Kidney (tissue), 14 donors: ENCODE results near the gene NUDT16. TPM values are rescaled to one million over a fixed set of nuclear protein-coding genes. Genes with fewer than 3 reads are reported as not detected.
A peak's percentile ranks its signal among the peaks of the same experiment; 100 is the strongest.
"Not testable (repeated sequence)": the region's sequence is repeated elsewhere in the genome, so short reads cannot be mapped to it uniquely, and the experiment has no call there.

ENCODE experiments used
- DNase-seq, 5 donors: peaks; one replicate each; pipeline ENCODE4 v3.0.0-alpha.2; 2013 to 2020
- FAIRE-seq: peaks from 2 replicates; lab custom pipeline; 2012; peaks lifted over from hg19 to GRCh38; lab: Jason Lieb, UNC
- H3K27ac ChIP-seq, 2 donors: one replicate each; pipeline ENCODE4 v1.7.0; 2013; ENCODE audit warnings: low read depth in 2 of 2, low read length in 2 of 2, inconsistent platforms in 1 of 2
- H3K27me3 ChIP-seq: one replicate; pipeline ENCODE4 v1.7.1; 2013; ENCODE audit warnings: low read length, inconsistent platforms; ENCODE audit not compliant: control insufficient read depth, insufficient read depth
- H3K36me3 ChIP-seq, 3 donors: one replicate each; pipeline versions ENCODE4 v1.7.0 to v1.7.1; 2013; ENCODE audit warnings: low read length in 3 of 3, control low read depth in 1 of 3, inconsistent platforms in 1 of 3; ENCODE audit not compliant: insufficient read depth in 3 of 3, control insufficient read depth in 2 of 3
- H3K4me1 ChIP-seq, 3 donors: one replicate each; pipeline versions ENCODE4 v1.7.0 to v1.7.1; 2013; ENCODE audit warnings: low read length in 3 of 3, inconsistent platforms in 1 of 3, low read depth in 1 of 3; ENCODE audit not compliant: control insufficient read depth in 2 of 3, insufficient read depth in 2 of 3
- H3K4me3 ChIP-seq, 3 donors: one replicate each; pipeline versions ENCODE4 v1.7.0 to v1.8.1; 2013; ENCODE audit warnings: low read length in 3 of 3, control low read depth in 1 of 3, inconsistent platforms in 1 of 3
- H3K9ac ChIP-seq, 3 donors: one replicate each; pipeline versions ENCODE4 v1.7.0 to v1.7.1; 2013; ENCODE audit warnings: low read length in 3 of 3, control low read depth in 1 of 3, inconsistent platforms in 1 of 3
- H3K9me3 ChIP-seq, 3 donors: one replicate each; pipeline versions ENCODE4 v1.7.0 to v1.7.1; 2013; ENCODE audit warnings: low read length in 3 of 3, control low read depth in 1 of 3, inconsistent platforms in 1 of 3; ENCODE audit not compliant: control insufficient read depth in 2 of 3, insufficient read depth in 1 of 3
- CTCF ChIP-seq: IDR thresholded peaks from 3 replicates; pipeline ENCODE4 v1.5.1; 2012; ENCODE audit warnings: mild to moderate bottlenecking, moderate library complexity, borderline replicate concordance; ENCODE audit not compliant: insufficient read depth; ENCODE audit errors: extremely low read depth
- intact Hi-C: fragments of 100-400 bp; cut with DNase I; formaldehyde crosslinking; loops from one replicate; pipeline ENCODE4 v1.11.1; 2022
- polyA plus RNA-seq: library from polyadenylated mRNA; stranded (reverse); fragments of 350-450 nt; fragmentation: Illumina TruSeq; extraction: RNeasy Lipid Tissue Mini Kit (QIAGEN cat#74804); gene quantifications from one replicate; pipeline ENCODE4 v1.2.3, GENCODE V29; 2014; ENCODE audit warnings: low read depth, low replicate concordance; ENCODE audit not compliant: insufficient read depth
- total RNA-seq: library from RNA; stranded (reverse); fragmentation: NEBNext Ultra II Directional; extraction: Animal tissue kit (Norgen Biotek cat#: 25700); gene quantifications from one replicate; pipeline ENCODE4 v1.2.1, GENCODE V29; 2021
- donor health status: control.
- donor health status: control.
- donor health status: control.
- donor health status: control.
- donor health status: control.
- donor health status: DM: yes; HTN: yes; CAD: no.
- donor health status: Normal renal cell carcinoma (clear cell type).

Gene NUDT16
- total and polyA plus RNA-seq, 2 donors from 2014 or later, result 40.1 to 43.2 TPM

- H3K36me3 ChIP-seq, result no peaks in the 10 kb centered on the region
- H3K4me3 ChIP-seq, result no peak overlapping the region
- H3K27ac ChIP-seq, result no peak overlapping the region
- intact Hi-C loops, result no loop called here
- H3K4me1 ChIP-seq, result peaks cover 0 to 9% (median 0%) of the 10 kb centered on the region in 3 donors
- no peak for TF ChIP-seq CTCF
- H3K9ac ChIP-seq, result no peak overlapping the region
- H3K27me3 ChIP-seq, result no peaks in the 10 kb centered on the region
- H3K9me3 ChIP-seq, result no peaks in the 10 kb centered on the region
- DNase-seq (no peak), FAIRE-seq (no peak)
These were observed 25.5 kb upstream of the NUDT16 start for GRCh38 chr3:131356006-131356595.

GRCh38 chr3:131357275-131357674 lies 24.3 kb upstream of the NUDT16 start:
- no peak overlapping the region for H3K4me3 ChIP-seq
- intact Hi-C loops, result no loop called here
- H3K9ac ChIP-seq, result no peak overlapping the region
- peaks cover 0 to 6% (median 0%) of the 10 kb centered on the region in 3 donors for H3K4me1 ChIP-seq
- DNase-seq (no peak), FAIRE-seq (no peak)
- H3K27ac ChIP-seq, result no peak overlapping the region
- no peaks in the 10 kb centered on the region for H3K36me3 ChIP-seq
- H3K27me3 ChIP-seq, result no peaks in the 10 kb centered on the region
- H3K9me3 ChIP-seq, result no peaks in the 10 kb centered on the region
- TF ChIP-seq CTCF, result no peak

GRCh38 chr3:131360191-131360755 lies 21.3 kb upstream of the NUDT16 start:
- no peak for TF ChIP-seq CTCF
- no peaks in the 10 kb centered on the region for H3K36me3 ChIP-seq
- H3K4me3 ChIP-seq, result peak overlapping the region in 1 of 3 donors; percentile 19
- no peaks in the 10 kb centered on the region for H3K27me3 ChIP-seq
- no peak overlapping the region for H3K9ac ChIP-seq
- H3K27ac ChIP-seq, result peak overlapping the region in 1 of 2 donors; percentile 63
- DNase-seq (no peak), FAIRE-seq (no peak)
- no peaks in the 10 kb centered on the region for H3K9me3 ChIP-seq
- H3K4me1 ChIP-seq, result peaks cover 0 to 2% (median 0%) of the 10 kb centered on the region in 3 donors
- intact Hi-C loops, result no loop called here

- DNase-seq, H3K27me3 ChIP-seq, FAIRE-seq, H3K4me1 ChIP-seq, H3K9me3 ChIP-seq, intact Hi-C loops, H3K36me3 ChIP-seq: not testable (repeated sequence)
- Histone ChIP-seq H3K4me3 (peak overlapping the region in 2 of 3 donors; percentile 61 to 74), H3K9ac (peak overlapping the region in 1 of 3 donors; percentile 13), H3K27ac (peak overlapping the region; percentile 82 to 91)
These were observed 20.5 kb upstream of the NUDT16 start for GRCh38 chr3:131361066-131361463.
